AG04450 (cell line): ENCODE measurements around the gene PLEKHA6. TPM values are rescaled to one million over a fixed set of nuclear protein-coding genes. Genes with fewer than 3 reads are reported as not detected.
A peak's percentile ranks its signal among the peaks of the same experiment; 100 is the strongest.

Experiments used
- CTCF ChIA-PET: fragments of 300-600, 350-600 bp; formaldehyde crosslinking; extraction: SDS; loops from one replicate; lab custom pipeline; 2022; ENCODE audit warnings: antibody characterized with exemption, inconsistent platforms; lab: Charles Lee
- POLR2A ChIA-PET: fragments of 350-600 bp; formaldehyde crosslinking; extraction: SDS; loops from one replicate; lab custom pipeline; 2021; ENCODE audit warnings: antibody characterized with exemption, inconsistent platforms; lab: Yijun Ruan, JAX
- DNase-seq: peaks from one replicate; pipeline ENCODE4 v3.0.0-alpha.2; 2011; ENCODE audit warnings: low read depth, low spot score
- H3K27ac ChIP-seq: one replicate; pipeline ENCODE4 v1.5.1; 2012; ENCODE audit warnings: low read depth, low read length, control low read depth
- H3K27me3 ChIP-seq: one replicate; pipeline ENCODE4 v1.6.0; 2012; ENCODE audit warnings: low read length; ENCODE audit not compliant: control insufficient read depth, insufficient read depth
- H3K4me3 ChIP-seq: 2 replicates; pipeline ENCODE4 v1.5.1; 2011; ENCODE audit warnings: mild to moderate bottlenecking, low read depth, low read length, control low read depth
- H3K9me3 ChIP-seq: 2 replicates; pipeline ENCODE4 v1.5.1; 2012; ENCODE audit warnings: low read length; ENCODE audit not compliant: control insufficient read depth, insufficient read depth
- polyA plus RNA-seq: library from polyadenylated mRNA; depleted of rRNA; stranded (reverse); fragments of >200 nt; gene quantifications from 2 replicates; pipeline ENCODE4 v1.2.3, GENCODE V29; 2011
- TF ChIP-seq, protein P1 (sequence below): IDR thresholded peaks from 2 replicates; pipeline ENCODE4 v1.5.1; 2011; ENCODE audit warnings: low read depth, low read length, control low read depth, inconsistent platforms

PLEKHA6 gene
- polyA plus RNA-seq, 1 experiment, result 6.8 TPM

DNA sequence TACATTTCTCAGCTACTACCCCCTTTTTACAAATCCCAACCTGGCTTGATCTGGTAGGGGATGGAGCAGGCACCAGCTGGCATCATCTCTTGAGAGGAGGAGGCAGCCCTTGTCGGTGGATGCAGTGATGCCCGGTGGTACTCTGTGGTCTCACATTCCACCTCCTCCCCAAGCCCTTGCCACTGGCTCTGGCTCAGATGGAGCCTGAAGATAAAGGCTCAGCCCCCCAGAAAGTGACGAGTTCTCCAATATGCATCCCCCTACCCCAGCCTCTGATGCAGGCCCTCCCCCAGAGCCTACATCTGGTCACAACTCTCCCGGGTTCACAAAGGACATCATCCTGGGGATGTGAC, 142.1 kb downstream of the PLEKHA6 start:
- no peak overlapping the region for H3K4me3 ChIP-seq
- TF ChIP-seq, protein P1, sequence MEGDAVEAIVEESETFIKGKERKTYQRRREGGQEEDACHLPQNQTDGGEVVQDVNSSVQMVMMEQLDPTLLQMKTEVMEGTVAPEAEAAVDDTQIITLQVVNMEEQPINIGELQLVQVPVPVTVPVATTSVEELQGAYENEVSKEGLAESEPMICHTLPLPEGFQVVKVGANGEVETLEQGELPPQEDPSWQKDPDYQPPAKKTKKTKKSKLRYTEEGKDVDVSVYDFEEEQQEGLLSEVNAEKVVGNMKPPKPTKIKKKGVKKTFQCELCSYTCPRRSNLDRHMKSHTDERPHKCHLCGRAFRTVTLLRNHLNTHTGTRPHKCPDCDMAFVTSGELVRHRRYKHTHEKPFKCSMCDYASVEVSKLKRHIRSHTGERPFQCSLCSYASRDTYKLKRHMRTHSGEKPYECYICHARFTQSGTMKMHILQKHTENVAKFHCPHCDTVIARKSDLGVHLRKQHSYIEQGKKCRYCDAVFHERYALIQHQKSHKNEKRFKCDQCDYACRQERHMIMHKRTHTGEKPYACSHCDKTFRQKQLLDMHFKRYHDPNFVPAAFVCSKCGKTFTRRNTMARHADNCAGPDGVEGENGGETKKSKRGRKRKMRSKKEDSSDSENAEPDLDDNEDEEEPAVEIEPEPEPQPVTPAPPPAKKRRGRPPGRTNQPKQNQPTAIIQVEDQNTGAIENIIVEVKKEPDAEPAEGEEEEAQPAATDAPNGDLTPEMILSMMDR, result no peak

DNA sequence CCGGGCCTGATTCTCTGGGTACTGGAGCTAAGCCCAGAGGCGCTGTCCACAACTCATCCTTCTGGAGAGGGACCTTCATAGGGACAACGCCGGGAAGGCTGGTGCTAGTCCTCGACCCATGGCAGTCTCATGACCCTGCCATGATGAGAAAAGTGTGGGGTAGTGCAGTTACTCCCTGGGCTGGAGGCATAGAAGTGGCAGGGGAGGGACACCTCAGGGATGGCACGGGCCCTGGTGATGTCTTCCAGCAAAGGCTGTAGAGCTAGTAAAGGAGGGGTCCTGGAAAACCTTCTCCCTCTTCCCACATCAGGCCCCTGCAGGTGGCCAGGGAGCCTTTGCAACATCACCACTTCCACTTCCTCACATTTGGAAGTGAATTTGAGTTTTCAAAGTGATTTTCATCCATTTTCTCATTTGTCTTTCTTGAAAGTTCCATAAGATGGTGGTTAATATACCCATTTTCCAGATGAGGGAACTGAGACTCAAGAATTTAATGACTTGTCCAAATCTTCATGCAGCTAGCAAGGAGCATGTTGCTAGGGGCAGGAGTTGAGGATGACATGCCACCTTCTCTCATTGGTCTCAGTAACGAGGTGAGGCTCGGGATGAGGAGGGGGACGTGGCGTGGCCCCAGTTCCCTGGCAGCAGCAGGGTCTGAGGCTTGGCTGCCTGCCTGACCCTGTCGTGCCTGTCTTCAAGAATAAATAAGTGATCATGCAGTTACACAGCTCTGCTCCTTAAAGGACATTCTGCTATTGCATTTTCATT, 142.7 kb downstream of the PLEKHA6 start:
- Histone ChIP-seq H3K4me3 (no peak overlapping the region), H3K27me3 (peaks cover 3% of the 10 kb centered on the region), H3K9me3 (no peaks in the 10 kb centered on the region; the same call in 1 of the 2 replicates), H3K27ac (no peak overlapping the region)
- ChIA-PET CTCF (interaction anchor here (1.7 to 7.7 kb wide), 5 partner anchors 11 to 182 kb away, joined by 4 to 195 read pairs (median 42); partner anchors contain the start of gene PLEKHA6), POLR2A (no interaction called here)
- no peak for DNase-seq
- TF ChIP-seq, protein P1, result no peak

More for the DNA sequence above, 142.1 kb downstream of the PLEKHA6 start:
- POLR2A ChIA-PET, result no interaction called here
- H3K27ac ChIP-seq, result no peak overlapping the region
- peaks cover 3% of the 10 kb centered on the region for H3K27me3 ChIP-seq
- H3K9me3 ChIP-seq, result no peaks in the 10 kb centered on the region; the same call in 1 of the 2 replicates
- CTCF ChIA-PET, result interaction anchor here (1.9 to 7.7 kb wide), 3 partner anchors 12 to 144 kb away, joined by 4 to 195 read pairs (median 58); partner anchors contain the start of gene PLEKHA6
- no peak for DNase-seq

DNA sequence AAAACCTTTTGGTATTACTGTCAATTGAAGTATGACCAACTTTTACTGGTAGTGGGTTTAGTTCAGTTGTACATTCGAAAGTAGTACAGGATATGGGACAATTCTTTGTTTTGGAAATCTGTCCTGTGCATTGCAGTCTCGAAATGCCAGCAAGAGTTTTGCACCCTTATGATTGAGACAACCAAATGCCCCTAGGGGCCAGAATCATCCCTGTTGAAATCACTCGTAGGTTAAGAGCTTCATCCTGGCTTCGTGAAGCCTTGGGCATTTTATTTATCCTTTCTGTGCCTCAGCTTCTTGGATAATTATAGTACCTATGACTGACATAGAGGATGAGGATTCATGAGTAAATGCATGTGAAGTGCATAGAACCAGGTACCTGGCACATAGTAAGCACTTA, 143.5 kb downstream of the PLEKHA6 start:
- H3K27ac ChIP-seq, result no peak overlapping the region
- ChIA-PET POLR2A (interaction anchor here (0.6 kb wide), 1 partner anchor 355 kb away, joined by 3 read pairs; no protein-coding TSS in a partner anchor), CTCF (interaction anchor here (0.6 to 7.7 kb wide), 7 partner anchors 10 to 355 kb away, joined by 3 to 195 read pairs (median 5); partner anchors contain the start of gene PLEKHA6)
- H3K4me3 ChIP-seq, result no peak overlapping the region
- DNase-seq, result no peak
- H3K9me3 ChIP-seq, result no peaks in the 10 kb centered on the region; the same call in 1 of the 2 replicates
- TF ChIP-seq, protein P1, result no peak
- H3K27me3 ChIP-seq, result peaks cover 3% of the 10 kb centered on the region

DNA sequence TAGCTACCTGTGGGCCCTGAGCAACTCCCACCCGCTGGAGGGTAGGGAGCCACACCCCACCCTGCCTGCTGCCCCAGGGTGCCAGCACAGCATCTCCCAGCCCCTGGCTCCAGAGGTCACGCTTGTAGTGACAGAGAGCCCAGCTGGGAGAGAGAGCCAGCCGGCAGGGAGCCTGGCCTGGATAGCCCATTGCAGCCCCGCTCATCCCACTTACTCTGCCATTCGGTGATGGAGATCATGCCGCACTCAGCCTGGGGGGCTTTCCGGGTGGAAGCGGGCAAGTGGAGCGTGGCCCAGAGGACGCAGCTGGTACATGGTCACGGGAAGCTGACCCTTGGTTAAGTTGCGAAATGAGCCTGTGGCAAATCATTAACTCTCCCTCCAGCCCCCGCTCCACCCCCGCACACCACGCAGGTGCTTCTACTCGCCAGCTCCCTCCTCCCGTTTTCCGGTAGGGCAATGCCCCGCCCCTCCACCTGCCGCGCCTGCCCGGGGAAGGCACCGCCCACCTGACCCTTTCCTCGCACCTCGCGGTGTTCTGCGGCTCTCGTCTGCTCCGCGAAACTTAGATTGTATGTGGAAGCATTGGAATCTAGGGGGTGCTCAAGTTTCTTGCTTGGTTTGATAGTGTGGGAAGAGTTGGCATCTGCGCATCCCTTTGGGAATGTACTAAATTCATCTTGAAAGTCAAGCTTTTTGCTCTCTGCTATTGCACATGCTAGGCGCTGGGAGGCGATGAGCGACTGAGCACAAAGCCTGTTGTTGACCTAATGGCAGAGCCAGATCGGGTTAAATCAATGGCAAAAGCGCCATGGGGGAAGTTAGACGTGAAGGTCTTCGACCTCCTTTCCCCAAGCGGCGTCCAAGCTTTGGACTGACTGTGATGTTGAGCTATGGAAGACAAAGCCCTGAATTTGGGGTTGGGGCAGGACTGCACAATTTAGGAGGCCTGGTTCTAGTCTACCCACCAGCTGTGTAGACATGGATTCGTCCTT, 145.8 kb downstream of the PLEKHA6 start, which contains the start of gene GOLT1A:
Gene GOLT1A (minus strand): TSS at position 321 of the 995 bp plus-strand sequence. CDS start 82 bp downstream, at position 239.
- Histone ChIP-seq H3K27ac (no peak within 1 kb of the TSS), H3K4me3 (peak within 1 kb of the TSS; percentile 31), H3K9me3 (no peaks in the 10 kb centered on the region; the same call in 1 of the 2 replicates), H3K27me3 (peaks cover 3% of the 10 kb centered on the region)
- ChIA-PET CTCF (interaction anchor here (0.5 to 7.7 kb wide), 48 partner anchors 8 to 453 kb away, joined by 3 to 195 read pairs (median 5); partner anchors contain the start of genes PLEKHA6 and REN), POLR2A (interaction anchor here (0.6 kb wide), 1 partner anchor 146 kb away, joined by 3 read pairs; the partner anchor contains the start of gene PLEKHA6)
- TF ChIP-seq, protein P1, result peak; percentile 90
- peak; percentile 65 for DNase-seq
